ENCODE measurements around the gene RAD54L.
A peak's percentile ranks its signal among the peaks of the same experiment; 100 is the strongest.
"Not testable (repeated sequence)": the region's sequence is repeated elsewhere in the genome, so short reads cannot be mapped to it uniquely, and the experiment has no call there.

The RAD54L gene

GRCh38 chr1:46288485-46289133, 41.0 kb downstream of the RAD54L start:
- no peak for DNase-seq

GRCh38 chr1:46289134-46289494, 41.6 kb downstream of the RAD54L start:
- no peak for DNase-seq

- DNase-seq: no peak
These were observed 42.4 kb downstream of the RAD54L start for GRCh38 chr1:46289976-46290375.

GRCh38 chr1:46295306-46295705, 47.7 kb downstream of the RAD54L start:
- no peak for DNase-seq

- DNase-seq: no peak
These were observed 50.8 kb downstream of the RAD54L start for GRCh38 chr1:46298387-46298786.

DNA sequence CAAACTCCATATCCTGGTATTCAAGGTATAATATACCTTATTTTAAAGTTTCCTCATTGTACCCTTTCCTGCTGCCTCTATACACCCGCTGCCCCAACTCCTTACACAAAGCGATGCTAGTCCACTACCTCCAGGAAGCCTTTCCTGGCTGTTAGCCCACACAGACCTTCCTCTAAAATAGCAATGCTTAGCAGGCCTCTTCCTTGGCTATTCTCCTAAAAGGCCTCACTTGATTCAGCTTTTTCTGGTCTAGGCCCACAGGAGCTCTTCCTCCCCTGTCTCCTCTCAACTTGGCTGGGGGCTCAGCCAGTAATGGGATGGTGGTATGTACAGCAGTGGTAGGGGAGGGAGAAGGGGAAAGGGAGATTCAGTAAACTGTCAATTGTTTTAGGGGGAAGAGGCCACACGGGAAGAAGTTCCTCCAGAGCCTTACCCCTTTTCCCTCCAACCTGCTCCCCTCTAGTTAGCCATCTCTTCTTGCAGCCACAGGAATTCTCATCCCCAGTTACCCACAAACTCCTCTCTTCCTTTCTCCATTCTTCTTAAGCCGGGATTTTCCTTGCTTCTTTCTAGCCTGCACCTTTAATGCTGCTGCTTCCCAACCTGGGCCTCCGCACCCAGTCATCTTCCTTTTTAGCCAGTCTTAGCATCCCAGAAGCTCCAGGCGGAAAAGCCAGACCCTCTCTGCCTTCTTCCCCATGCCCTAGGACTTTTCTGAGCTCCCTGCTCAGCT, 53.3 kb downstream of the RAD54L start:
- DNase-seq: peak; percentile 44

DNA sequence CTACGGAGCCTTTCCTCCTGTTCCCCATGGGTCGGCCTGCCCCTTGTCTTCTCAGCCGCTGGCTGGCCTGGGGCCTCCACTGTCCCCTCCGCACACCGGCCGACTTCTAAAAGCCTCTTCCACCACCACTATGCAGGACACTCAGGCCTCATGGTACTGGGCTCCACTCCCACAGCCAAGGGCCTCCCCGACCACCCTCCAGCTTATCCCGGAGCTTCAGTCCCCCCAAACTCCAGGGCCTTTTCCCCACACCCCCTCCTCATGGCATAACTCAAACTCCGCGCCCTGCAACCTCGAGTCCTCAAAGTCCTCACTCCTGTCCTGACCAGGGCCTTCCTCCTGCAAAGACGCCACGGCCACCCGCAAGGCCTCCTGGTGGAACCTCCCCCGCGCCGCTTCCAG, 53.8 kb downstream of the RAD54L start:
- no peak for DNase-seq

DNA sequence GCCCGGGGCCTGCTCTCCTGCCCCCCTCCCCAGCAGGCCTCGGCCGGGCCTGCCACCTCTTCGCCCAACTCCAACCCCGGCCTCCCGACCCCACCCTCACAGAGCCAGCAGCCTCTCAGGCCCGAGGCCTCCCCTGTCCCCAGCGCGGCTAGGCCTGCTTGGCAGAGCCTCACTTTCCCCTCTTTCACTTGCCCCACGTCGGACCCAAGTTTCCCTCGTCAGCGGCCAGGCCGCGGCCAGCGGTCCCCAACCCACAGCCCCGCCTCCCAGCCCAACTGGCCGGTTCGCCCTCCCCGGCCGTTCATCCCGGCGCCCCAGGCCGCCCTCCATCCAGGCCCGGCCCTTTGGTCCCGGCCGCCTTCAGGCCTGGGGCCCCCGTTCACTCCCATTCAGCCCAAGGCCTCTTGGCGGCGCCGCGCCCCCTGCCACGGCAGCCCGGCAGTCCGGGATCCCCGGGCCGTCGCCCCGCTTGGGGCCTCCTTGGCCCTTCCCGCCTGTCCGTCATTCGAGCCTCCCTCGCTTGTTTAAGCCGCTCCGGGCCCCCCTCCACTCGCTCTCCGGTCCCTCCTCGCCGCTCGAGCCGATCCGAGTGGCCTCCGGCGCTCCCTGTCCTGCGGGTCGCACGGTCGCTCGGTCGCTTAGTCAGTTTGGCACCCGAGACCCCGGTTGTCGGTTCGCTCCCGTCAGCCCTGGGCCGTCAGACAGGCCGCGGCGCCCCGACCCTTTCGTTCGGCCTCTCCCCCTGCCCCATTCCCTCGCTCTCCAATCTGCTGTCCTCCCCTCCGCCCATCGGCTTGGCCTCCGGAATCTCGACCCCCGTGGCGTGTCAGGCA, 54.5 kb downstream of the RAD54L start:
- peak; percentile 72 for DNase-seq

DNA sequence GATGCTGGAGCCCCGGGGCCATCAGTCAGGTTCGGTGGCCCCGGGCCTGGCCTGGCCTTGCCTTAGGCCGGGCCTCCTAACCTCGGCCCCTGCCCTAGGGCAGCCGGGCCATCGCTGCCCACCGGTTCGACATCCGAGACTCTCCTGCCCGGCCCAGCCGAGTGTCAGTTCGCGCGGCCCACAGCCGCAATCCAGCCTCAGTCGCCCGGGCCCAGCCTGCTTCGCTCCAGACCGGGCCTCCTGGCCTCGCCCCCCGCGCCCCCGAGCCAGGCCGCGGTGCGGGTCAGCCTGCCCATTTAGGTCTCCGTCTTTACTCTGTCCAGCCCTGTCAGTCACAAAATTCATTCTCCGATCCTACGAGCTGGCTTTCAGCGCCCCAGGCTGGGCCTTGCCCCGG, 55.1 kb downstream of the RAD54L start:
- peak; percentile 68 for DNase-seq

DNA sequence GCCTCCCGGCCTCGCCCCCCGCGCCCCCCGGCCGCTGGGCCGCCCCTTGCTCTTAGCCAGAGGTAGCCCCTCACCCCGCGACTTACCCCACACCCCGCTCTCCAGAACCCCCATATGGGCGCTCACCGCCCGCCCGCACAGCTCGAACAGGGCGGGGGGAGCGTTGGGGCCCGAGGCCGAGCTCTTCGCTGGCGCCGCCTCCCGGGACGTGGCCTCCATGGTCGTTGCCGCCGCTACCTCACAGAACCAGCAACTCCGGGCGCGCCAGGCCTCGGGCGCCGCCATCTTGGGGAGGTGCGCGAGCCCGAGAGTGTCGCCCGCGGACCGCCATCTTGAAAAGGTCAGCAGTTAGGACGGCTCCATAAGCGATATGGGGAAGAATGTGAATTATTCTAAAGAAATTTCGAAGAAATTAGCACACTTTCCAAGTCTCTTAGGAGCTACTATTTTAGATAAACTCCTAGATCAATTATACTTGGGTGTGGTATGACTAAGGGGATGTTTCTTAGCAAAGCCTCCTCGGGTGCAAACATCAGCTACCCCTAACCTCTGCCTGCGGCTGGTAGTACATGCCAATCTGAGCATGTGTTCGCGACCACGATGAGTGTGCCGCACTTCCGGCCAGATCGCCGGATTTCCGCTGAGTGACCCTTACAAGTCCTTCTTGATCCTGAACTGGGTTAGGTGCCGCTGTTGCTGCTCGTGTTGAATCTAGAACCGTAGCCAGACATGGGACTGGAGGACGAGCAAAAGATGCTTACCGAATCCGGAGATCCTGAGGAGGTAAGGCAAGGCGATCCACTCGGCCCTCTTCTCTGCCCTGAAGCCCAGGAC, 55.7 kb downstream of the RAD54L start, which contains the start of the genes LRRC41 and UQCRH:
Gene LRRC41 (minus strand): TSS at position 579 of the 834 bp plus-strand sequence. CDS start 294 bp downstream, at position 285.
Gene UQCRH (plus strand): TSS at position 661 of the 834 bp plus-strand sequence. CDS start 69 bp downstream, at position 730.
- peak; percentile 100 for DNase-seq

DNA sequence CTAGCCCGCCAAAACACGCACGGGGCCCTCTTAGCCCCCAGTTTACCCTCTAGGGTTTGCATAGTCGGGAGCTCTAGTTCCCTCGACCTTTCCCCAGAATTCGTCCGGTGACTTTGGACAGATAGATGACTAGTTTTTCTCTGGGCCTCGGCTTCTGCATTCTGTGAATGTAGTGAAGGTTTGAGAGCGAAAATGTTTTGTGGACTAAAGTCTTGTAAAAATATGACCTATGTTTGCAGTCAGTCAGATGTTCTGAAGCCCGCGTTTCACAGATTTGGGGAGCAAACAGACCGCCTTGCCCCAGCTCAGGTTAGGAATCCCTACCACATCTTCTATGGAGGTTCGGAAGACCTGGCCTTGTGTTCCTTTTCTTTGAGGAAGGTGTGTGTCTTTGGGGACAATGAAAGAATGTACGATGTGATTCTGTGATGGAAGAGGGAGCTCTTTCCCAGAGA, 56.3 kb downstream of the RAD54L start:
- no peak for DNase-seq

DNA sequence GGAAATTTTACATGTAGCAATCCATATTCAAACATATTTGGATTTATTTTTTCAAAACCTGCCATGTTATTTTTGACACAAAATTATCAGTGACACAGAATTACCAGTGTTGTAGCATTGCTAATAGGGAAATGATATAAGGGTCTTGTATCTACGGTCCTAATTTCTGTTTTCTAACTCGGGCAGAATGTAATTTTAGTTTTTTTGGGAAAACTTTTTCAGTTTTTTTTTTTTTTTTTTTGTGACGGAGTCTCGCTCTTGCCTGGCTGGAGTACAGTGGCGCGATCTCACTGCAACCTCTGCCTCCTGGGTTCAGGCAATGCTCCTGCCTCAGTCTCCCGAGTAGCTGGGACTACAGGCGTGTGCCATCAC, 58.6 kb downstream of the RAD54L start:
- no peak for DNase-seq

GRCh38 chr1:46309401-46310159, 62.0 kb downstream of the RAD54L start:
- DNase-seq: no peak

GRCh38 chr1:46310321-46310720, 62.8 kb downstream of the RAD54L start:
- no peak for DNase-seq

DNA sequence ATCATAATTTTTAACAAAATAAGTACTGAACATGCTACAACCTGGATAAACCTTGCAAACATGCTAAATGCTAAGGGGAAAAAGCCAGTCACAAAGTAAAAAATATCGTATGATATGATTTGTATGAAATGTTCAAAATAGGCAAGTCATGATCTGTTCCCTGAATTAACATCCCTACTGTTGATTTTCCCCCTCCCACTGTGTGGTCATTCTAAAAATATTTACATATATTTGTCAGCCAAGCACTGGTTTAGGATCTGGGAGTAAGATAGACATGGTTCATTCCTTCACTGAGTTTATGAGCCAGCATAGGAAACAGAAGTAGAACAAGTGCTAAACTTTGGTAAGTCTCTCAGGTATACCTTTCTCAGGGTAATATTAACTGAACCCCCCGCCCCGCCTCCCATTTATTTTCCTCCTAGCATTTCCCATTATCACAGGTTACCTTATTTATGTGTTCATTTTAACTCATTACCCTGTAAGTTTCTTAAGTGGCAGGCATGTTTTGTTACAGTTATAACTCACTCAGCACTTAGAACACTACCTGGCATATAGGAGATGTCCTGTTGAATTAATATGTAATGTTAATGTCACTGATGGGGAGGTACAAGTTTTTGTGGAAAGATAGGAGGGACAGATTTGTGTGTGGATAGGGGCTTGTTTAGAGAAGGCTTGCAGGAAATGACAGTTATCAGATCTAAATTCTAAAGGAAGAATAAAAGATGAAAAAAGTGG, 68.3 kb downstream of the RAD54L start:
- DNase-seq: no peak

- no peak for DNase-seq
These were observed 69.8 kb downstream of the RAD54L start for GRCh38 chr1:46317323-46317722.

GRCh38 chr1:46319301-46319700, 71.7 kb downstream of the RAD54L start:
- not testable (repeated sequence) for DNase-seq

GRCh38 chr1:46319960-46320914, 72.7 kb downstream of the RAD54L start:
- DNase-seq: not testable (repeated sequence)

DNA sequence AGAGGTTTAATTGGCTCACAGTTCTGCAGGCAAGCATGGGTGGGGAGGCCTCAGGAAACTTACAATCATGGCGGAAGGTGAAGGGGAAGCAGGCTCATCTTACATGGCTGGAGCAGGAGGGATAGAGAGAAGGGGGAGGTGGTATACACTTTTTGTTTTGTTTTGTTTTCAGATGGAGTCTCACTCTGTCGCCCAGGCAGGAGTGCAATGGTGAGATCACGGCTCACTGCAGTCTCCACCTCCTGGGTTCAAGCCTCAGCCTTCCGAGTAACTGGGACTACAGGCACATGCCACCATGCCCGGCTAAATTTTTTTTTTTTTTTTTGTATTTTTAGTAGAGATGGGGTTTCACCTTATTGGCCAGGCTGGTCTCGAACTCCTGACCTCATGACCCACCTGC, 74.6 kb downstream of the RAD54L start:
- DNase-seq: not testable (repeated sequence)
